IMR-90 (cell line): ENCODE data around the gene TESK2. TPM values are rescaled to one million over a fixed set of nuclear protein-coding genes. Genes with fewer than 3 reads are reported as not detected.

ENCODE experiments used
- ATAC-seq: fragments of 200-7000 bp; cut with Tn5 transposase; 2 replicates; pipeline ENCODE4 v1.9.1; 2020; ENCODE audit warnings: low read depth, mild to moderate bottlenecking, moderate library complexity
- BruUV-seq: library from RNA; stranded (reverse); fragments of 400-500 nt; replicated peaks from 2 replicates; lab custom pipeline; 2021; lab: Mats Ljungman, UMichigan
- CTCF ChIA-PET: fragments of 300-600 bp; formaldehyde crosslinking; extraction: SDS; loops from one replicate; lab custom pipeline; 2021; ENCODE audit warnings: antibody characterized with exemption; lab: Yijun Ruan, JAX
- POLR2A ChIA-PET: fragments of 300-600 bp; sonication (Branson Sonifier 250); formaldehyde crosslinking; loops from one replicate; lab custom pipeline; 2022; ENCODE audit warnings: antibody characterized with exemption; ENCODE audit not compliant: unreplicated experiment; lab: Charles Lee
- DNase-seq: peaks from one replicate; pipeline ENCODE4 v3.0.0; 2013
- H2AFZ ChIP-seq: replicated peaks from 2 replicates; pipeline ENCODE3; 2013; ENCODE audit warnings: low read length, mild to moderate bottlenecking; ENCODE audit not compliant: poor library complexity
- H2AK5ac ChIP-seq: 2 replicates; pipeline ENCODE4 v1.6.1; 2013; ENCODE audit warnings: low read depth, low read length, inconsistent platforms
- H2AK9ac ChIP-seq: replicated peaks from 2 replicates; pipeline ENCODE3; 2013; ENCODE audit warnings: mild to moderate bottlenecking, low read depth, low read length, moderate library complexity; ENCODE audit not compliant: poor library complexity
- H2BK120ac ChIP-seq: 2 replicates; pipeline ENCODE4 v1.6.1; 2013; ENCODE audit warnings: low read depth, low read length, inconsistent platforms
- H2BK15ac ChIP-seq: 3 replicates; pipeline ENCODE4 v1.6.1; 2013; ENCODE audit warnings: low read depth, low read length, inconsistent platforms
- H2BK20ac ChIP-seq: 2 replicates; pipeline ENCODE4 v1.6.1; 2013; ENCODE audit warnings: low read depth, mild to moderate bottlenecking, inconsistent platforms, low read length, moderate library complexity
- H2BK5ac ChIP-seq: 2 replicates; pipeline ENCODE4 v1.6.1; 2013; ENCODE audit warnings: mild to moderate bottlenecking, low read depth, low read length, inconsistent platforms; ENCODE audit not compliant: poor library complexity, severe bottlenecking
- H3K14ac ChIP-seq: replicated peaks from 2 replicates; pipeline ENCODE4 v1.6.1; 2013; ENCODE audit warnings: low read depth, low read length, inconsistent platforms
- H3K18ac ChIP-seq: 2 replicates; pipeline ENCODE4 v1.6.1; 2013; ENCODE audit warnings: low read depth, low read length, control low read depth
- H3K23ac ChIP-seq: 2 replicates; pipeline ENCODE4 v1.6.1; 2013; ENCODE audit warnings: low read depth, low read length, inconsistent platforms
- H3K27ac ChIP-seq: 2 replicates; pipeline ENCODE4 v1.5.1; 2013; ENCODE audit warnings: mild to moderate bottlenecking, control low read depth, low read length; ENCODE audit not compliant: insufficient read depth
- H3K27me3 ChIP-seq: 2 replicates; pipeline ENCODE4 v1.6.1; 2013; ENCODE audit warnings: low read length; ENCODE audit not compliant: control insufficient read depth, insufficient read depth
- H3K36me3 ChIP-seq: 2 replicates; pipeline ENCODE4 v1.6.1; 2013; ENCODE audit warnings: low read length, mixed read lengths; ENCODE audit not compliant: control insufficient read depth, insufficient read depth
- H3K4ac ChIP-seq: 2 replicates; pipeline ENCODE4 v1.6.1; 2013; ENCODE audit warnings: low read depth, low read length, inconsistent platforms
- H3K4me1 ChIP-seq: 2 replicates; pipeline ENCODE4 v1.6.1; 2013; ENCODE audit warnings: low read length, mixed read lengths; ENCODE audit not compliant: control insufficient read depth, insufficient read depth
- H3K4me2 ChIP-seq: 2 replicates; pipeline ENCODE4 v1.6.1; 2013; ENCODE audit warnings: low read depth, mild to moderate bottlenecking, control low read depth, low read length, moderate library complexity
- H3K4me3 ChIP-seq: 2 replicates; pipeline ENCODE4 v1.5.1; 2013; ENCODE audit warnings: low read depth, mild to moderate bottlenecking, control low read depth, low read length, moderate library complexity; ENCODE audit not compliant: insufficient read depth
- H3K56ac ChIP-seq: 2 replicates; pipeline ENCODE4 v1.6.1; 2013; ENCODE audit warnings: low read length, inconsistent platforms; ENCODE audit not compliant: insufficient read depth; ENCODE audit errors: extremely low read depth
- H3K79me1 ChIP-seq, 2 experiments: 2 replicates each; pipeline ENCODE4 v1.6.1; 2013; ENCODE audit warnings: low read length in 2 of 2, inconsistent platforms in 1 of 2, low read depth in 1 of 2
- H3K9ac ChIP-seq: 2 replicates; pipeline ENCODE4 v1.6.1; 2013; ENCODE audit warnings: low read depth, low read length, control low read depth
- H3K9me1 ChIP-seq: 2 replicates; pipeline ENCODE4 v1.6.1; 2013; ENCODE audit warnings: low read length, inconsistent platforms; ENCODE audit not compliant: insufficient read depth
- H3K9me3 ChIP-seq: 2 replicates; pipeline ENCODE4 v1.6.1; 2013; ENCODE audit warnings: low read length; ENCODE audit not compliant: control insufficient read depth, insufficient read depth
- H4K20me1 ChIP-seq: 2 replicates; pipeline ENCODE4 v1.6.1; 2013; ENCODE audit warnings: low read length, inconsistent platforms; ENCODE audit not compliant: insufficient read depth
- H4K5ac ChIP-seq: 2 replicates; pipeline ENCODE4 v1.6.1; 2013; ENCODE audit warnings: mild to moderate bottlenecking, low read depth, low read length, control low read depth
- H4K8ac ChIP-seq, 2 experiments: 2 replicates each; pipeline ENCODE4 v1.6.1; 2013; ENCODE audit warnings: low read depth in 2 of 2, low read length in 2 of 2, control low read depth in 1 of 2, inconsistent platforms in 1 of 2
- H4K91ac ChIP-seq: 2 replicates; pipeline ENCODE4 v1.6.1; 2013; ENCODE audit warnings: low read depth, low read length, inconsistent platforms; ENCODE audit not compliant: insufficient read depth
- CEBPB ChIP-seq: IDR thresholded peaks from 2 replicates; pipeline ENCODE4 v1.6.1; 2012; ENCODE audit warnings: low read depth, low read length, improper control_type of control experiment
- CHD1 ChIP-seq: IDR thresholded peaks from 2 replicates; pipeline ENCODE4 v1.6.1; 2012; ENCODE audit warnings: low read depth, low read length, improper control_type of control experiment
- MAZ ChIP-seq: IDR thresholded peaks from 2 replicates; pipeline ENCODE4 v1.6.1; 2012; ENCODE audit warnings: low read depth, mild to moderate bottlenecking, low read length, improper control_type of control experiment, moderate library complexity, borderline replicate concordance
- MXI1 ChIP-seq: IDR thresholded peaks from 2 replicates; pipeline ENCODE4 v1.6.1; 2012; ENCODE audit warnings: low read depth, mild to moderate bottlenecking, low read length, moderate library complexity, borderline replicate concordance
- NFE2L2 ChIP-seq: fragments of 150-350 bp; IDR thresholded peaks from 2 replicates; pipeline ENCODE4 v1.6.1; 2016; ENCODE audit warnings: low read depth, mild to moderate bottlenecking, low read length
- POLR2A ChIP-seq: IDR thresholded peaks from 2 replicates; pipeline ENCODE4 v1.6.1; 2012; ENCODE audit warnings: mild to moderate bottlenecking, low read depth, low read length
- RFX5 ChIP-seq: IDR thresholded peaks from 2 replicates; pipeline ENCODE4 v1.8.0; 2012; ENCODE audit warnings: low read depth, mild to moderate bottlenecking, low read length, moderate library complexity
- SMC3 ChIP-seq: fragments of 150-350 bp; IDR thresholded peaks from 2 replicates; pipeline ENCODE4 v1.6.1; 2016; ENCODE audit warnings: low read depth, mild to moderate bottlenecking, antibody characterized with exemption, low read length, moderate library complexity
- WGBS, 2 experiments: methylation state at CpG; one replicate each; pipeline versions ENCODE4 v1.1.5 to v1.1.7; 2013; ENCODE audit warnings: missing lambda C conversion rate in 2 of 2; ENCODE audit not compliant: insufficient read length in 1 of 2; ENCODE audit errors: extremely low coverage in 2 of 2; 5-methylcytosine and 5-hydroxymethylcytosine counted together
- dilution Hi-C: fragments of 300-500 bp; cut with HindIII; formaldehyde crosslinking; loops from one replicate; pipeline ENCODE4 v1.14.3; 2018; ENCODE audit warnings: low sequenced_read_pairs; ENCODE audit not compliant: unreplicated experiment
- in situ Hi-C: fragments of 300-500 bp; cut with MboI; formaldehyde crosslinking; loops from 3 replicates; pipeline ENCODE4 v1.14.3; 2019; ENCODE audit warnings: low sequenced_read_pairs, inconsistent platforms, mixed read lengths
- intact Hi-C: fragments of 100-400 bp; cut with micrococcal nuclease; formaldehyde crosslinking; loops from 2 replicates; pipeline ENCODE4 v1.10.0; 2022
- polyA plus RNA-seq, 3 experiments: library from polyadenylated mRNA; depleted of rRNA; stranded (reverse); fragments of >200 nt; gene quantifications; 2 replicates each; pipeline ENCODE4 v1.2.3, GENCODE V29; 2012; ENCODE audit warnings: low replicate concordance in 1 of 3
- total RNA-seq: library from RNA; depleted of rRNA; stranded (reverse); fragments of >200 nt; gene quantifications from 2 replicates; pipeline ENCODE4 v1.2.3, GENCODE V29; 2012
- TF ChIP-seq, protein P1 (sequence below): conservative IDR thresholded peaks from 2 replicates; pipeline ENCODE4 v1.5.1; 2012; ENCODE audit warnings: mild to moderate bottlenecking, low read depth, low read length, improper control_type of control experiment
- TF ChIP-seq, protein P2 (sequence below): fragments of 150-350 bp; IDR thresholded peaks from 2 replicates; pipeline ENCODE4 v1.6.1; 2017; ENCODE audit warnings: mild to moderate bottlenecking, antibody characterized with exemption, low read length, low read depth
- TF ChIP-seq, protein P3 (sequence below): fragments of 150-350 bp; IDR thresholded peaks from 2 replicates; pipeline ENCODE4 v1.6.1; 2016; ENCODE audit warnings: low read depth, mild to moderate bottlenecking, low read length, moderate library complexity, borderline replicate concordance

Gene TESK2
- total and polyA plus RNA-seq, 2 of the 4 experiments (the other 2 are of a cell fraction) = 0.90 to 1.3 TPM

DNA sequence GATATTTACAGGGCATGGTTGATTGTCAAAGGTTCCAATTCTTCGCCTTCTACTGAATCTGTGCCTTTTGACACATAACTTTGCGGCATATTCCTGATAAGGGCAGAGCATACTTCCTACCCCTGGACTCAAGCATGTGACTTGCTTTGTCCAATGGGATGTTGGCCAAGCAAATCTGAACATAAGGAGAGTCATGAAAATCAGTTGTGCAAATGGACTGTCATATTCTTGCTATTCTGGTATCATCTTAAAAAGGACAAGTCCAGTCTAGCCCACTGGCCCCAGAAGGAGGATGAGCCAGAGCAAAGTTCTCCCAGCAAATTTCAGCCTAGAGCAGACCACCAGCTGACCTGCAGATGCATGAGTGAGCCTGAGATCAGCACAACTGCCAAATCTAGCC lies 109.7 kb downstream of the TESK2 start:
- Histone ChIP-seq H4K8ac (no peak overlapping the region), H3K14ac (no peak overlapping the region), H3K9ac (no peak overlapping the region), H3K79me1 (no peaks in the 10 kb centered on the region), H2BK120ac (no peak overlapping the region), H2BK15ac (no peak overlapping the region), H3K4me1 (no peaks in the 10 kb centered on the region; the same call in 1 of the 2 replicates), H3K4me2 (no peak overlapping the region), H4K20me1 (no peaks in the 10 kb centered on the region), H2AK9ac (no peak overlapping the region), H4K91ac (no peak overlapping the region), H2AFZ (no peak overlapping the region), H3K9me3 (no peaks in the 10 kb centered on the region), H3K4ac (no peak overlapping the region), H3K56ac (no peak overlapping the region), H3K18ac (no peak overlapping the region), H3K9me1 (peaks cover under 1% of the 10 kb centered on the region; the same call in 1 of the 2 replicates), H4K5ac (no peak overlapping the region; the same call in 1 of the 2 replicates), H2BK5ac (no peak overlapping the region), H2BK20ac (no peak overlapping the region), H2AK5ac (no peak overlapping the region), H3K27ac (no peak overlapping the region), H3K27me3 (no peaks in the 10 kb centered on the region), H3K23ac (no peak overlapping the region), H3K36me3 (no peaks in the 10 kb centered on the region), H3K4me3 (no peak overlapping the region)
- BruUV-seq = no TSS peak
- in situ Hi-C loops (no loop called here), dilution Hi-C loops (no loop called here), intact Hi-C loops (no loop called here)
- DNase-seq = no peak
- ChIA-PET CTCF (interaction anchor here (1.5 kb wide), 1 partner anchor 21 kb away, joined by 4 read pairs; no protein-coding TSS in a partner anchor), POLR2A (no interaction called here)
- ATAC-seq = no peak
- no peak for TF ChIP-seq POLR2A
- TF ChIP-seq, protein P1, sequence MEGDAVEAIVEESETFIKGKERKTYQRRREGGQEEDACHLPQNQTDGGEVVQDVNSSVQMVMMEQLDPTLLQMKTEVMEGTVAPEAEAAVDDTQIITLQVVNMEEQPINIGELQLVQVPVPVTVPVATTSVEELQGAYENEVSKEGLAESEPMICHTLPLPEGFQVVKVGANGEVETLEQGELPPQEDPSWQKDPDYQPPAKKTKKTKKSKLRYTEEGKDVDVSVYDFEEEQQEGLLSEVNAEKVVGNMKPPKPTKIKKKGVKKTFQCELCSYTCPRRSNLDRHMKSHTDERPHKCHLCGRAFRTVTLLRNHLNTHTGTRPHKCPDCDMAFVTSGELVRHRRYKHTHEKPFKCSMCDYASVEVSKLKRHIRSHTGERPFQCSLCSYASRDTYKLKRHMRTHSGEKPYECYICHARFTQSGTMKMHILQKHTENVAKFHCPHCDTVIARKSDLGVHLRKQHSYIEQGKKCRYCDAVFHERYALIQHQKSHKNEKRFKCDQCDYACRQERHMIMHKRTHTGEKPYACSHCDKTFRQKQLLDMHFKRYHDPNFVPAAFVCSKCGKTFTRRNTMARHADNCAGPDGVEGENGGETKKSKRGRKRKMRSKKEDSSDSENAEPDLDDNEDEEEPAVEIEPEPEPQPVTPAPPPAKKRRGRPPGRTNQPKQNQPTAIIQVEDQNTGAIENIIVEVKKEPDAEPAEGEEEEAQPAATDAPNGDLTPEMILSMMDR = no peak
- TF ChIP-seq CEBPB = no peak
- TF ChIP-seq RFX5 = no peak
- no peak for TF ChIP-seq MAZ
- TF ChIP-seq SMC3 = no peak
- TF ChIP-seq, protein P2, sequence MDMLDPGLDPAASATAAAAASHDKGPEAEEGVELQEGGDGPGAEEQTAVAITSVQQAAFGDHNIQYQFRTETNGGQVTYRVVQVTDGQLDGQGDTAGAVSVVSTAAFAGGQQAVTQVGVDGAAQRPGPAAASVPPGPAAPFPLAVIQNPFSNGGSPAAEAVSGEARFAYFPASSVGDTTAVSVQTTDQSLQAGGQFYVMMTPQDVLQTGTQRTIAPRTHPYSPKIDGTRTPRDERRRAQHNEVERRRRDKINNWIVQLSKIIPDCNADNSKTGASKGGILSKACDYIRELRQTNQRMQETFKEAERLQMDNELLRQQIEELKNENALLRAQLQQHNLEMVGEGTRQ = no peak
- no peak for TF ChIP-seq NFE2L2
- no peak for TF ChIP-seq MXI1
- no peak for TF ChIP-seq CHD1
- TF ChIP-seq, protein P3, sequence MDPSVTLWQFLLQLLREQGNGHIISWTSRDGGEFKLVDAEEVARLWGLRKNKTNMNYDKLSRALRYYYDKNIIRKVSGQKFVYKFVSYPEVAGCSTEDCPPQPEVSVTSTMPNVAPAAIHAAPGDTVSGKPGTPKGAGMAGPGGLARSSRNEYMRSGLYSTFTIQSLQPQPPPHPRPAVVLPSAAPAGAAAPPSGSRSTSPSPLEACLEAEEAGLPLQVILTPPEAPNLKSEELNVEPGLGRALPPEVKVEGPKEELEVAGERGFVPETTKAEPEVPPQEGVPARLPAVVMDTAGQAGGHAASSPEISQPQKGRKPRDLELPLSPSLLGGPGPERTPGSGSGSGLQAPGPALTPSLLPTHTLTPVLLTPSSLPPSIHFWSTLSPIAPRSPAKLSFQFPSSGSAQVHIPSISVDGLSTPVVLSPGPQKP = no peak
- WGBS, 2 experiments = no CpG with 5 or more reads among the region's 2 CpGs
